Heart left ventricle (tissue), 13 donors: ENCODE measurements around the gene TIAM2.

ENCODE experiments used
- CTCF ChIP-seq, 12 donors: fragments of 200-600 bp; sonication (generic) in 4 of 12; IDR thresholded peaks; one replicate each; pipeline versions ENCODE4 v1.5.0 to v1.8.0; 2018 to 2022; ENCODE audit warnings: antibody characterized with exemption in 12 of 12, mild to moderate bottlenecking in 5 of 12
- POLR2A ChIP-seq, 2 donors: fragments of 450-650 bp; IDR thresholded peaks; one replicate each; pipeline ENCODE4 v1.6.1; 2017; ENCODE audit warnings: antibody characterized with exemption in 2 of 2, mild to moderate bottlenecking in 2 of 2, moderate library complexity in 2 of 2
- donor health status: ischemic (EF 13 %, LVEDD 7.1; RV severe dilation, severe dysfunction).
- donor health status: DM: no; HTN: yes; CAD: no.
- donor health status: DM: no; HTN: no; CAD: no.
- donor health status: ischemic (EF 25% LVEDD 6.9; RV normal size, moderate dysfunction).
- donor health status: ischemic (EF 25% LVEDD 5.7; RV mildly dilated, moderate dysfunction).
- donor health status: ischemic (EF 35%, LVEDD 5.7; RV mildly dilated, moderate dysfunction).
- donor health status: nonischemic (EF 11% LVEDD 7.7; RV severe dilation, severe dysfunction).
- donor health status: DM: yes; HTN: yes; CAD: no.
- donor health status: PGD.
- donor health status: ischemic (EF 29% LVEDD 5.4; RV normal size, mild dysfunction).
- donor health status: nonischemic (EF 23%, LVEDD 6.1; RV moderate dilation, normal function).

- TF ChIP-seq POLR2A (IDR thresholded peaks at IDR 0.05) (no peak), CTCF (IDR thresholded peaks at IDR 0.05) (peak; percentile 55 to 80 (median 70))
Measured at GRCh38 chr6:155177363-155177961, 182.3 kb downstream of the TIAM2 start.
